ENCODE results near the gene CTDNEP1. TPM values are rescaled to one million over a fixed set of nuclear protein-coding genes. Genes with fewer than 3 reads are reported as not detected.

The CTDNEP1 gene
- total and polyA plus RNA-seq, 12 donors = 30.3 to 177 (median 105) TPM

DNA sequence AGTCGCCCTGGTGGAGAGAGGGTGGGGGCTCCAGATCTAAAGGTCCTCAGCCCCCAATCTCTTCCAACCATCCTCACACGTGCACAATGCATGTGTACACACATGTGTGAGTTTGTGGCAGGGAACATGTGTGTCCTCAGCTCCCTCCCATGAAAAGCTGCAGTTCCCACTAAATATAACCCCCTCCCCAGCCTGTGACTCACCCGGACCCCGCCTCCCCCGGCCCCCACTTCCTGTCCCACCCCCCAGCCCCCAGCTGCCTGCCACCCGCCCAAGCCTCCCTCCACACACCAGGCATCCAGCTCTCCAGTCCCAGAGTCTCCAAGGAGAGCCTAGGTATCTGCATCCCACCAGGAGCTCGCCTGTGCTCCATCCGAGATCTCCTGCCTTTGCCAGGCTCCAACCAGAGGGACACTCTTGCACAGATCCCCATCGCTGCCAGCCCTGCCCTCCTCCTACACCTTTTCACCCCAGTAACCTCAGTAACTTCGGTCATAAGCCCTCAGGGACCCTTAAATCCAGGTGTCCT, 35.8 kb downstream of the CTDNEP1 start:
- H3K4me1 ChIP-seq (replicated peaks in 1 of 2) = peaks cover 31 to 53% of the 10 kb centered on the region in 2 donors
- peak in 2 of 7 donors; percentile 43 to 54 for DNase-seq
- H3K27me3 ChIP-seq = no peaks in the 10 kb centered on the region
- no peak for TF ChIP-seq CTCF (IDR thresholded peaks at IDR 0.05)
- no peaks in the 10 kb centered on the region for H3K9me3 ChIP-seq (replicated peaks in 1 of 3)
- WGBS, 4 donors = 13 to 15% (median 14%) methylated on average over 8 to 10 of the region's 10 CpGs
- no peaks in the 10 kb centered on the region for H3K36me3 ChIP-seq (replicated peaks in 1 of 2)
- peak overlapping the region in 1 of 4 donors; percentile 65 for H3K4me3 ChIP-seq
- H3K27ac ChIP-seq = peak overlapping the region in 4 of 5 donors; percentile 32 to 100 (median 62)
- intact Hi-C loops (cut with DNase I) = no loop called here

DNA sequence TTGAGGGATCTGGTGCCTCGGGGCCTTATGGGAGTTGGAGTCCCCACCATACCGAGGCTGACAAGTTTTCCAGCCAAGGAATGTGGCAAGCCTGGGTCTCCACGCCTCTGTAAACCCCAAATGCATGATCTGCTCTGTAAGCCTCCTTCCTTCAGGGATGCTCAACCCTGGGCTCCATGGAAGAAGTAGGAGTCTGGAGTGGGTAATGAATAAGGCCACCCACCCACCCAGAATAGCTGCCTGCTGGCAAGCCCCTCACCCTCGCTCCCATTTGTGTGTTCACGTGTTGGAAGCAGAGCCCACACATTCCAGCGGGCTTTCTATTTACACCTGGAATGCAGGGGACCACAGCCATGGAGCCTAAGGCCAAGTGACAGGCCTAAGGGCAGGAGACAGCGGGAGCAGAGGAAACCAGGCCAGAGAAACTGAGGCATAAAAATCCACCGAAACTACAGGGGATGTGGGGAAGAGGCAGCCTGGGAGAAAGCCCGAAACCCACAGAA, 36.3 kb downstream of the CTDNEP1 start:
- DNase-seq = no peak
- no peak for TF ChIP-seq CTCF (IDR thresholded peaks at IDR 0.05)
- TF ChIP-seq POLR2A (IDR thresholded peaks at IDR 0.05) = no peak
- Histone ChIP-seq H3K27ac (peak overlapping the region in 4 of 5 donors; percentile 32 to 100 (median 58)), H3K4me1 (replicated peaks in 1 of 2) (peaks cover 28 to 50% of the 10 kb centered on the region in 2 donors), H3K27me3 (no peaks in the 10 kb centered on the region), H3K9me3 (replicated peaks in 1 of 3) (no peaks in the 10 kb centered on the region), H3K36me3 (replicated peaks in 1 of 2) (no peaks in the 10 kb centered on the region), H3K4me3 (peak overlapping the region in 1 of 4 donors; percentile 59)
- intact Hi-C loops (cut with DNase I) = no loop called here
- 20 to 28% (median 22%) methylated on average over 6 to 9 of the region's 9 CpGs for WGBS, 4 donors

GRCh38 chr17:7214300-7215135, 37.0 kb downstream of the CTDNEP1 start:
- H3K9me3 ChIP-seq (replicated peaks in 1 of 3) = no peaks in the 10 kb centered on the region
- intact Hi-C loops (cut with DNase I) = no loop called here
- no peaks in the 10 kb centered on the region for H3K36me3 ChIP-seq (replicated peaks in 1 of 2)
- H3K27ac ChIP-seq = peak overlapping the region in 3 of 5 donors; percentile 11 to 82 (median 63)
- peak overlapping the region in 2 of 4 donors; percentile 14 to 59 for H3K4me3 ChIP-seq
- DNase-seq = peak; percentile 97 to 99 (median 99)
- H3K4me1 ChIP-seq (replicated peaks in 1 of 2) = peaks cover 28 to 55% of the 10 kb centered on the region in 2 donors
- TF ChIP-seq CTCF (IDR thresholded peaks at IDR 0.05) (peak in 5 of 6 experiments; percentile 22 to 52 (median 40)), POLR2A (IDR thresholded peaks at IDR 0.05) (no peak)
- H3K27me3 ChIP-seq = no peaks in the 10 kb centered on the region
- 1% methylated on average over 32 to 45 of the region's 45 CpGs for WGBS, 4 donors

DNA sequence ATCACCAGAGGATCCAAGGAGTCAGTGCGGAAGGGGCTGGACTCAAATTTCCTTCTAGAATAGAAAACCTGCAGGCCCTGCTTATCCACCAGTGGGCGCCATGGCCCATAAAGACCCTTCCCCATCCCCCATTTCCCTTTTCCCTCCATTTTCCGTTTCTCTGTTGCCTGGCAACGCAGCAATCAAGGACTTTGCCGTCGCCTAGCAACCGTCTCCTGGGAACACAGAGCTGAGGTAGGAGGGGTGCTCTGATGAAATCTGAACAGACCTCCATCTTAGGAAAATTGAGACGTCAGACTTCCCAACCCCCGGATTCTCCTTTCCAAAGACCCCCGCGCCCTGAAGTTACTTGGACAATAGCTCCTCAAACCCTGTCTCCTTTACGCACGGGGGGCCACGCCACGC, 37.6 kb downstream of the CTDNEP1 start:
- Histone ChIP-seq H3K4me1 (replicated peaks in 1 of 2) (peaks cover 28 to 49% of the 10 kb centered on the region in 2 donors), H3K36me3 (replicated peaks in 1 of 2) (no peaks in the 10 kb centered on the region), H3K4me3 (peak overlapping the region in 2 of 4 donors; percentile 14 to 59), H3K27ac (peak overlapping the region in 2 of 5 donors; percentile 63 to 82), H3K27me3 (no peaks in the 10 kb centered on the region), H3K9me3 (replicated peaks in 1 of 3) (no peaks in the 10 kb centered on the region)
- peak; percentile 75 to 94 (median 82) for DNase-seq
- 4 to 7% (median 5%) methylated on average over 15 of the region's 15 CpGs for WGBS, 4 donors
- TF ChIP-seq POLR2A (IDR thresholded peaks at IDR 0.05) (no peak), CTCF (IDR thresholded peaks at IDR 0.05) (peak in 5 of 6 experiments; percentile 30 to 45 (median 38))
- intact Hi-C loops (cut with DNase I) = no loop called here
